Fibroblast of upper back skin (primary cell): ENCODE results near the gene U2AF1L4.

ENCODE experiments used
- DNase-seq: peaks from one replicate; pipeline ENCODE4 v3.0.0-alpha.2; 2013

The U2AF1L4 gene

GRCh38 chr19:35745328-35746086 is at the start of gene U2AF1L4, which contains the start of gene PSENEN:
Gene U2AF1L4, minus strand, starts transcription at chr19:35745418. Its CDS starts 27 bp downstream, at chr19:35745391.
Gene PSENEN, plus strand, starts transcription at chr19:35745651. Its CDS starts 280 bp downstream, at chr19:35745931.
- DNase-seq = peak; percentile 99

GRCh38 chr19:35793381-35794165 is 48.4 kb upstream of the U2AF1L4 start:
- DNase-seq = no peak

GRCh38 chr19:35792888-35793287 is 47.7 kb upstream of the U2AF1L4 start:
- no peak for DNase-seq

- DNase-seq = no peak
Measured at GRCh38 chr19:35792312-35792711, 47.1 kb upstream of the U2AF1L4 start.

GRCh38 chr19:35791814-35792279 is 46.6 kb upstream of the U2AF1L4 start:
- DNase-seq = no peak

GRCh38 chr19:35790981-35791813 is 46.0 kb upstream of the U2AF1L4 start:
- no peak for DNase-seq

- no peak for DNase-seq
Measured at GRCh38 chr19:35789978-35790944, 45.0 kb upstream of the U2AF1L4 start.

GRCh38 chr19:35789195-35789977 is 44.2 kb upstream of the U2AF1L4 start:
- no peak for DNase-seq

GRCh38 chr19:35788205-35788960 is 43.2 kb upstream of the U2AF1L4 start:
- DNase-seq = no peak

- no peak for DNase-seq
Measured at GRCh38 chr19:35787227-35787799, 42.1 kb upstream of the U2AF1L4 start.

- no peak for DNase-seq
Measured at GRCh38 chr19:35786299-35787160, 41.3 kb upstream of the U2AF1L4 start.

GRCh38 chr19:35785339-35785627 is 40.1 kb upstream of the U2AF1L4 start:
- DNase-seq = no peak

- no peak for DNase-seq
Measured at GRCh38 chr19:35784503-35785338, 39.5 kb upstream of the U2AF1L4 start.

GRCh38 chr19:35783469-35784434 is 38.5 kb upstream of the U2AF1L4 start:
- no peak for DNase-seq

- no peak for DNase-seq
Measured at GRCh38 chr19:35782589-35782988, 37.4 kb upstream of the U2AF1L4 start.

- DNase-seq = no peak
Measured at GRCh38 chr19:35781650-35782049, 36.4 kb upstream of the U2AF1L4 start.

GRCh38 chr19:35780717-35781116 is 35.5 kb upstream of the U2AF1L4 start:
- DNase-seq = no peak
